Measurements from ENCODE around the gene CTNNA2.

The CTNNA2 gene

DNA sequence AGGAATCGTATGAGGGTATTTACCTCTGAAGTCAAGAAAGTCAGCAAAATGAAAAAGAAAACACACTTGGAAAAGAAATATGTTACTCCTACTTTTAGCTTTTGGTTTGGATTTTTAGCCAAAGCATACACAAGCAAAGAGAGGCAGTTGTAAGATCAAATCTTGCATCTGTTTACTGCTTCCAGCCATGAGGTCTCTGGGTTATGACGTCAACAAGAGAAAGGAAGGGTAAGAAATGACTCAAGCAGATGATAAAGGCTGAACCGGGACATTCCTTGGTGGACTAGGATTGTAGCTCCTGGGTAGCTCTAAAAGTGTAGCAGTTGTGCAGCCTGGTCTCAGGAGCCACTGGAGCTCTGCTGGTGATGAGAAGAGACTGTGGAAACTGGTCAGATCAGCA lies 16.8 kb downstream of the CTNNA2 start:
- Histone ChIP-seq H2BK5ac (ENCODE audit: low read depth, low read length, poor library complexity, severe bottlenecking) (no peak overlapping the region), H4K91ac (ENCODE audit: low read length) (no peak overlapping the region), H3K4me2 (ENCODE audit: low read length, poor library complexity, severe bottlenecking) (no peak overlapping the region), H3K27me3 (ENCODE audit: control insufficient read depth in 1 of 2, insufficient read depth in 1 of 2, low read length in 2 of 2) (no peaks in the 10 kb centered on the region), H3K9ac (ENCODE audit: low read length) (no peak overlapping the region), H3K4ac (ENCODE audit: low read depth in 1 of 2, low read length in 2 of 2) (no peak overlapping the region), H3K14ac (ENCODE audit: low read length in 2 of 2) (no peak overlapping the region), H2AK5ac (ENCODE audit: low read length, severe bottlenecking) (no peak overlapping the region), H4K8ac (ENCODE audit: low read length) (no peak overlapping the region), H3K4me1 (ENCODE audit: control insufficient read depth, insufficient read depth, low read depth, low read length) (no peaks in the 10 kb centered on the region), H3K4me3 (ENCODE audit: insufficient read depth in 1 of 2, low read depth in 1 of 2, low read length in 2 of 2) (no peak overlapping the region), H3K23ac (ENCODE audit: low read length in 2 of 2) (no peak overlapping the region), H3K9me3 (ENCODE audit: control insufficient read depth, low read length) (peaks cover 4% of the 10 kb centered on the region), H3K27ac (ENCODE audit: low read length, poor library complexity, severe bottlenecking) (no peak overlapping the region), H2AFZ (ENCODE audit: low read depth, low read length) (no peak overlapping the region), H3K79me1 (replicated peaks; ENCODE audit: low read length, poor library complexity, severe bottlenecking) (no peaks in the 10 kb centered on the region), H2BK12ac (ENCODE audit: low read length in 2 of 2) (no peak overlapping the region), H2BK120ac (ENCODE audit: low read depth, low read length) (no peak overlapping the region), H3K18ac (ENCODE audit: low read depth in 1 of 2, low read length in 2 of 2) (no peak overlapping the region), H3K36me3 (ENCODE audit: control insufficient read depth in 1 of 2, insufficient read depth in 2 of 2, low read depth in 1 of 2, low read length in 2 of 2) (no peaks in the 10 kb centered on the region), H2BK15ac (ENCODE audit: low read depth, poor library complexity, severe bottlenecking) (no peak overlapping the region)
- DNase-seq = no peak
- WGBS = 54% methylated on average over 2 of the region's 3 CpGs

DNA sequence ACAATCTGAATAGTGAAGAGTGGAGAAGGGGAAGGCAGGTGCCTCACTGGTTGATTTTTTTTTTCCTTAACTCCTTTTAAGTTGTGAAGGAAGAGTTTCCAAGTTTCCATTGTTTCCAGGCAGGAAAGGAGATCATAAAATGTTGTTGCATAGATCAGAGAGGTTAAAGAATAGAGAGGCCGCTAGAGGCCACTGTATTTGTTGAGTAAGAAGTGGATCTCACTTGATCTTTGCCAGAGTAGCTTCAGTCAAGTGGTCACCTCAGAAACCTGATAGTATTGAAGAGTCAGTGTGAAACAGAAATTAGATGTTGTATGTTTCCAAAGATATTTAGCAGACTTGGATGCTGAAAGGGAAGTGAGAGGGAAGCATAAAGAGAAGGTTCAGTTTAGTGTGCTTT lies 17.6 kb downstream of the CTNNA2 start:
- no peaks in the 10 kb centered on the region for H3K27me3 ChIP-seq (ENCODE audit: control insufficient read depth in 1 of 2, insufficient read depth in 1 of 2, low read length in 2 of 2)
- WGBS = 10% methylated on average over 1 of the region's 1 CpG
- no peak overlapping the region for H3K27ac ChIP-seq (ENCODE audit: low read length, poor library complexity, severe bottlenecking)
- no peak overlapping the region for H3K4me2 ChIP-seq (ENCODE audit: low read length, poor library complexity, severe bottlenecking)
- no peak overlapping the region for H3K9ac ChIP-seq (ENCODE audit: low read length)
- H3K4me3 ChIP-seq (ENCODE audit: insufficient read depth in 1 of 2, low read depth in 1 of 2, low read length in 2 of 2) = no peak overlapping the region
- no peak overlapping the region for H3K14ac ChIP-seq (ENCODE audit: low read length in 2 of 2)
- H3K79me1 ChIP-seq (replicated peaks; ENCODE audit: low read length, poor library complexity, severe bottlenecking) = no peaks in the 10 kb centered on the region
- no peak overlapping the region for H4K91ac ChIP-seq (ENCODE audit: low read length)
- no peak overlapping the region for H2BK15ac ChIP-seq (ENCODE audit: low read depth, poor library complexity, severe bottlenecking)
- no peak overlapping the region for H3K4ac ChIP-seq (ENCODE audit: low read depth in 1 of 2, low read length in 2 of 2)
- no peak overlapping the region for H3K23ac ChIP-seq (ENCODE audit: low read length in 2 of 2)
- H2BK5ac ChIP-seq (ENCODE audit: low read depth, low read length, poor library complexity, severe bottlenecking) = no peak overlapping the region
- DNase-seq = no peak
- no peak overlapping the region for H2BK120ac ChIP-seq (ENCODE audit: low read depth, low read length)
- H2AFZ ChIP-seq (ENCODE audit: low read depth, low read length) = no peak overlapping the region
- no peak overlapping the region for H4K8ac ChIP-seq (ENCODE audit: low read length)
- no peaks in the 10 kb centered on the region for H3K4me1 ChIP-seq (ENCODE audit: control insufficient read depth, insufficient read depth, low read depth, low read length)
- H2BK12ac ChIP-seq (ENCODE audit: low read length in 2 of 2) = no peak overlapping the region
- H3K18ac ChIP-seq (ENCODE audit: low read depth in 1 of 2, low read length in 2 of 2) = no peak overlapping the region
- H3K36me3 ChIP-seq (ENCODE audit: control insufficient read depth in 1 of 2, insufficient read depth in 2 of 2, low read depth in 1 of 2, low read length in 2 of 2) = no peaks in the 10 kb centered on the region
- no peak overlapping the region for H2AK5ac ChIP-seq (ENCODE audit: low read length, severe bottlenecking)
- H3K9me3 ChIP-seq (ENCODE audit: control insufficient read depth, low read length) = peaks cover 4% of the 10 kb centered on the region

DNA sequence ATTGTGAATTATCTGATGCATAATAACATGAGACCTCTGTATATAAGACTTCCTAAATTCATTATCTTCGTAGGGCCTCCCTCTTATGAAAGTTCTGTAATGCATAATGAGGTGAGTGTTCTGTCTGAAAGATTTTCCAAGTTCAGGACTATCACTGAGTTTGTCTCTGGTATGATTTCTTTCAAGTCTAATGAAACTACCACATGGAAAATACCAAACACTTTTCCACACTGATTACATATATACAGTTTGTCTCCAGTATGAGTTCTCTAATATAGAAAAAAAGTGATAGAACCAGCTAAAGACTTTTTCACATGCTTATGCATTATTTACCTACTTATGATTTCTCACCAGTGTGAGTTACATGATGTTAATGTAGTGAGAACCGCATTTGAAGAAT lies 34.7 kb downstream of the CTNNA2 start:
- Histone ChIP-seq H2AK5ac (ENCODE audit: low read length, severe bottlenecking) (no peak overlapping the region), H2BK5ac (ENCODE audit: low read depth, low read length, poor library complexity, severe bottlenecking) (no peak overlapping the region), H3K18ac (ENCODE audit: low read depth in 1 of 2, low read length in 2 of 2) (no peak overlapping the region), H3K23ac (ENCODE audit: low read length in 2 of 2) (no peak overlapping the region), H3K14ac (ENCODE audit: low read length in 2 of 2) (no peak overlapping the region), H2AFZ (ENCODE audit: low read depth, low read length) (no peak overlapping the region), H3K36me3 (ENCODE audit: control insufficient read depth in 1 of 2, insufficient read depth in 2 of 2, low read depth in 1 of 2, low read length in 2 of 2) (no peaks in the 10 kb centered on the region), H2BK15ac (ENCODE audit: low read depth, poor library complexity, severe bottlenecking) (no peak overlapping the region), H2BK12ac (ENCODE audit: low read length in 2 of 2) (no peak overlapping the region), H3K27me3 (ENCODE audit: control insufficient read depth in 1 of 2, insufficient read depth in 1 of 2, low read length in 2 of 2) (no peaks in the 10 kb centered on the region), H3K9ac (ENCODE audit: low read length) (no peak overlapping the region), H3K79me1 (replicated peaks; ENCODE audit: low read length, poor library complexity, severe bottlenecking) (no peaks in the 10 kb centered on the region), H2BK120ac (ENCODE audit: low read depth, low read length) (no peak overlapping the region), H3K9me3 (ENCODE audit: control insufficient read depth, low read length) (peaks cover 89% of the 10 kb centered on the region), H4K8ac (ENCODE audit: low read length) (no peak overlapping the region), H3K4me1 (ENCODE audit: control insufficient read depth, insufficient read depth, low read depth, low read length) (no peaks in the 10 kb centered on the region), H3K4me3 (ENCODE audit: insufficient read depth in 1 of 2, low read depth in 1 of 2, low read length in 2 of 2) (no peak overlapping the region), H3K27ac (ENCODE audit: low read length, poor library complexity, severe bottlenecking) (no peak overlapping the region), H3K4ac (ENCODE audit: low read depth in 1 of 2, low read length in 2 of 2) (no peak overlapping the region), H4K91ac (ENCODE audit: low read length) (no peak overlapping the region), H3K4me2 (ENCODE audit: low read length, poor library complexity, severe bottlenecking) (no peak overlapping the region)
- no peak for DNase-seq
- 80% methylated on average over 1 of the region's 2 CpGs for WGBS

DNA sequence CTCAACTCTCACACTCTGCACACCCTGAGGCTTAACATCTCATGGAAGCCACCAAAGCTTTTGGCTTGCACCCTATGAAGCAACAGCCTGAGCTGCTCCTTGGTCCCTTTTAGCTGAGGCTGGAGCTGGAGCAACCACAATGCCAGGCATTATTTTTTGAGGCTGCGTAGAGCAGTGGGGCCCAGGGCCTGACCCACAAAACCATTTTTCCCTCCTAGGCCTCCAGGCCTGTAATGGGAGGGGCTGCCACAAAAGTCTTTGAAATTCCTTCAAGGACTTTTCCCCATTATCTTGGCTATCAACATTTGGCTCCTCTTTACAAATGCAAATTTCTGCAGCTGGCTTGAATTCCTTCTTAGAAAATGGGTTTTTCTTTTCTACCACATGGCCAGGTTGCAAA lies 39.8 kb downstream of the CTNNA2 start:
- H3K18ac ChIP-seq (ENCODE audit: low read depth in 1 of 2, low read length in 2 of 2) = no peak overlapping the region
- H3K36me3 ChIP-seq (ENCODE audit: control insufficient read depth in 1 of 2, insufficient read depth in 2 of 2, low read depth in 1 of 2, low read length in 2 of 2) = no peaks in the 10 kb centered on the region
- H4K91ac ChIP-seq (ENCODE audit: low read length) = no peak overlapping the region
- no peaks in the 10 kb centered on the region for H3K4me1 ChIP-seq (ENCODE audit: control insufficient read depth, insufficient read depth, low read depth, low read length)
- H2BK120ac ChIP-seq (ENCODE audit: low read depth, low read length) = no peak overlapping the region
- H3K14ac ChIP-seq (ENCODE audit: low read length in 2 of 2) = no peak overlapping the region
- H3K27me3 ChIP-seq (ENCODE audit: control insufficient read depth in 1 of 2, insufficient read depth in 1 of 2, low read length in 2 of 2) = no peaks in the 10 kb centered on the region
- H2AK5ac ChIP-seq (ENCODE audit: low read length, severe bottlenecking) = no peak overlapping the region
- whole genome bisulfite sequencing = 72% methylated on average over 1 of the region's 1 CpG
- H3K4me2 ChIP-seq (ENCODE audit: low read length, poor library complexity, severe bottlenecking) = no peak overlapping the region
- H3K9ac ChIP-seq (ENCODE audit: low read length) = no peak overlapping the region
- H2BK5ac ChIP-seq (ENCODE audit: low read depth, low read length, poor library complexity, severe bottlenecking) = no peak overlapping the region
- H3K4ac ChIP-seq (ENCODE audit: low read depth in 1 of 2, low read length in 2 of 2) = no peak overlapping the region
- H3K79me1 ChIP-seq (replicated peaks; ENCODE audit: low read length, poor library complexity, severe bottlenecking) = no peaks in the 10 kb centered on the region
- peaks cover 75% of the 10 kb centered on the region for H3K9me3 ChIP-seq (ENCODE audit: control insufficient read depth, low read length)
- H3K27ac ChIP-seq (ENCODE audit: low read length, poor library complexity, severe bottlenecking) = no peak overlapping the region
- H4K8ac ChIP-seq (ENCODE audit: low read length) = no peak overlapping the region
- no peak overlapping the region for H2AFZ ChIP-seq (ENCODE audit: low read depth, low read length)
- H3K4me3 ChIP-seq (ENCODE audit: insufficient read depth in 1 of 2, low read depth in 1 of 2, low read length in 2 of 2) = no peak overlapping the region
- H2BK15ac ChIP-seq (ENCODE audit: low read depth, poor library complexity, severe bottlenecking) = no peak overlapping the region
- H3K23ac ChIP-seq (ENCODE audit: low read length in 2 of 2) = no peak overlapping the region
- no peak overlapping the region for H2BK12ac ChIP-seq (ENCODE audit: low read length in 2 of 2)
- no peak for DNase-seq
